ENCODE data around the gene HDAC8.

Gene HDAC8

GRCh38 chrX:72475338-72475737, 97.3 kb downstream of the HDAC8 start:
- H3K27ac ChIP-seq (ENCODE audit: low read depth, low read length), result no peak overlapping the region
- no peaks in the 10 kb centered on the region for H4K20me1 ChIP-seq (ENCODE audit: low read depth, low read length)
- H3K9me2 ChIP-seq (replicated peaks; ENCODE audit: insufficient read depth, low read length), result no peaks in the 10 kb centered on the region
- H3K9me3 ChIP-seq (ENCODE audit: insufficient read depth, low read length), result no peaks in the 10 kb centered on the region
- no peaks in the 10 kb centered on the region for H3F3A ChIP-seq (ENCODE audit: insufficient read depth)
- H3K27me3 ChIP-seq (ENCODE audit: low read length), result no peaks in the 10 kb centered on the region
- H3K4me3 ChIP-seq (ENCODE audit: insufficient read depth, low read length, poor library complexity, severe bottlenecking), result no peak overlapping the region
- no peak overlapping the region for H2AFZ ChIP-seq (ENCODE audit: low read depth, low read length, severe bottlenecking)
- H3K4me2 ChIP-seq (ENCODE audit: low read depth, low read length, poor library complexity, severe bottlenecking), result no peak overlapping the region
- no peaks in the 10 kb centered on the region for H3K79me2 ChIP-seq (ENCODE audit: insufficient read depth, low read length)
- TF ChIP-seq EZH2phosphoT487 (conservative IDR thresholded peaks at IDR 0.05; ENCODE audit: low read length) (no peak), CTCF (IDR thresholded peaks at IDR 0.05; ENCODE audit: insufficient read depth, low read length, poor library complexity, severe bottlenecking) (no peak)
- H3K36me3 ChIP-seq (ENCODE audit: low read length), result no peaks in the 10 kb centered on the region
- no peak overlapping the region for H3K9ac ChIP-seq (ENCODE audit: low read length)

- no peak overlapping the region for H3K4me3 ChIP-seq (ENCODE audit: insufficient read depth, low read length, poor library complexity, severe bottlenecking)
- no peak overlapping the region for H3K4me2 ChIP-seq (ENCODE audit: low read depth, low read length, poor library complexity, severe bottlenecking)
- no peaks in the 10 kb centered on the region for H3K79me2 ChIP-seq (ENCODE audit: insufficient read depth, low read length)
- no peaks in the 10 kb centered on the region for H4K20me1 ChIP-seq (ENCODE audit: low read depth, low read length)
- TF ChIP-seq EZH2phosphoT487 (conservative IDR thresholded peaks at IDR 0.05; ENCODE audit: low read length), result no peak
- H3K9ac ChIP-seq (ENCODE audit: low read length), result no peak overlapping the region
- no peaks in the 10 kb centered on the region for H3K36me3 ChIP-seq (ENCODE audit: low read length)
- no peaks in the 10 kb centered on the region for H3F3A ChIP-seq (ENCODE audit: insufficient read depth)
- no peak overlapping the region for H3K27ac ChIP-seq (ENCODE audit: low read depth, low read length)
- H2AFZ ChIP-seq (ENCODE audit: low read depth, low read length, severe bottlenecking), result no peak overlapping the region
- no peaks in the 10 kb centered on the region for H3K27me3 ChIP-seq (ENCODE audit: low read length)
- no peaks in the 10 kb centered on the region for H3K9me2 ChIP-seq (replicated peaks; ENCODE audit: insufficient read depth, low read length)
- H3K9me3 ChIP-seq (ENCODE audit: insufficient read depth, low read length), result no peaks in the 10 kb centered on the region
Observed at GRCh38 chrX:72470532-72471223, 102.0 kb downstream of the HDAC8 start.

GRCh38 chrX:72470117-72470516, 102.5 kb downstream of the HDAC8 start:
- H4K20me1 ChIP-seq (ENCODE audit: low read depth, low read length), result no peaks in the 10 kb centered on the region
- H3K9me2 ChIP-seq (replicated peaks; ENCODE audit: insufficient read depth, low read length), result no peaks in the 10 kb centered on the region
- H3K36me3 ChIP-seq (ENCODE audit: low read length), result no peaks in the 10 kb centered on the region
- H3K9ac ChIP-seq (ENCODE audit: low read length), result no peak overlapping the region
- no peaks in the 10 kb centered on the region for H3K27me3 ChIP-seq (ENCODE audit: low read length)
- H3K9me3 ChIP-seq (ENCODE audit: insufficient read depth, low read length), result no peaks in the 10 kb centered on the region
- no peak overlapping the region for H2AFZ ChIP-seq (ENCODE audit: low read depth, low read length, severe bottlenecking)
- no peaks in the 10 kb centered on the region for H3K79me2 ChIP-seq (ENCODE audit: insufficient read depth, low read length)
- no peak overlapping the region for H3K27ac ChIP-seq (ENCODE audit: low read depth, low read length)
- no peaks in the 10 kb centered on the region for H3F3A ChIP-seq (ENCODE audit: insufficient read depth)
- no peak overlapping the region for H3K4me3 ChIP-seq (ENCODE audit: insufficient read depth, low read length, poor library complexity, severe bottlenecking)
- TF ChIP-seq CTCF (IDR thresholded peaks at IDR 0.05; ENCODE audit: insufficient read depth, low read length, poor library complexity, severe bottlenecking) (no peak), EZH2phosphoT487 (conservative IDR thresholded peaks at IDR 0.05; ENCODE audit: low read length) (no peak)
- H3K4me2 ChIP-seq (ENCODE audit: low read depth, low read length, poor library complexity, severe bottlenecking), result no peak overlapping the region

- Histone ChIP-seq H3K27me3 (ENCODE audit: low read length) (no peaks in the 10 kb centered on the region), H3K9me2 (replicated peaks; ENCODE audit: insufficient read depth, low read length) (no peaks in the 10 kb centered on the region), H4K20me1 (ENCODE audit: low read depth, low read length) (no peaks in the 10 kb centered on the region), H3K4me2 (ENCODE audit: low read depth, low read length, poor library complexity, severe bottlenecking) (no peak overlapping the region), H3K27ac (ENCODE audit: low read depth, low read length) (no peak overlapping the region), H3K36me3 (ENCODE audit: low read length) (no peaks in the 10 kb centered on the region), H3F3A (ENCODE audit: insufficient read depth) (no peaks in the 10 kb centered on the region), H3K9ac (ENCODE audit: low read length) (no peak overlapping the region), H3K79me2 (ENCODE audit: insufficient read depth, low read length) (no peaks in the 10 kb centered on the region), H3K9me3 (ENCODE audit: insufficient read depth, low read length) (no peaks in the 10 kb centered on the region), H3K4me3 (ENCODE audit: insufficient read depth, low read length, poor library complexity, severe bottlenecking) (no peak overlapping the region), H2AFZ (ENCODE audit: low read depth, low read length, severe bottlenecking) (no peak overlapping the region)
- TF ChIP-seq EZH2phosphoT487 (conservative IDR thresholded peaks at IDR 0.05; ENCODE audit: low read length), result no peak
- no peak for TF ChIP-seq CTCF (IDR thresholded peaks at IDR 0.05; ENCODE audit: insufficient read depth, low read length, poor library complexity, severe bottlenecking)
Observed at GRCh38 chrX:72468607-72469006, 104.0 kb downstream of the HDAC8 start.

All from SU-DHL-6 (cell line).